ENCODE measurements around the gene NEURL3.

Gene NEURL3

GRCh38 chr2:96489261-96489660 lies 15.9 kb downstream of the NEURL3 start:
- no peak for TF ChIP-seq POLR2AphosphoS5 (IDR thresholded peaks at IDR 0.05; ENCODE audit: low read depth, low read length)
- no peak for TF ChIP-seq TAF1 (IDR thresholded peaks at IDR 0.05; ENCODE audit: borderline replicate concordance, insufficient read depth, low read length)
- TF ChIP-seq SIN3A (IDR thresholded peaks at IDR 0.05; ENCODE audit: borderline replicate concordance, insufficient read depth, low read length) = no peak
- no peak for TF ChIP-seq FOXP2 (optimal IDR thresholded peaks at IDR 0.05; ENCODE audit: borderline replicate concordance, extremely low read depth, extremely low read length, insufficient read depth)
- TF ChIP-seq REST (IDR thresholded peaks at IDR 0.05; ENCODE audit: insufficient read depth in 1 of 2, low read depth in 2 of 2, low read length in 2 of 2) = no peak

- no peak for TF ChIP-seq SIN3A (IDR thresholded peaks at IDR 0.05; ENCODE audit: borderline replicate concordance, insufficient read depth, low read length)
- no peak for TF ChIP-seq REST (IDR thresholded peaks at IDR 0.05; ENCODE audit: insufficient read depth in 1 of 2, low read depth in 2 of 2, low read length in 2 of 2)
- no peak for TF ChIP-seq FOXP2 (optimal IDR thresholded peaks at IDR 0.05; ENCODE audit: borderline replicate concordance, extremely low read depth, extremely low read length, insufficient read depth)
- TF ChIP-seq TAF1 (IDR thresholded peaks at IDR 0.05; ENCODE audit: borderline replicate concordance, insufficient read depth, low read length) = no peak
- TF ChIP-seq POLR2AphosphoS5 (IDR thresholded peaks at IDR 0.05; ENCODE audit: low read depth, low read length) = no peak
Measured at GRCh38 chr2:96486696-96487095, 18.5 kb downstream of the NEURL3 start.

GRCh38 chr2:96485751-96486651 lies 19.2 kb downstream of the NEURL3 start:
- TF ChIP-seq REST (IDR thresholded peaks at IDR 0.05; ENCODE audit: insufficient read depth in 1 of 2, low read depth in 2 of 2, low read length in 2 of 2) (no peak), FOXP2 (optimal IDR thresholded peaks at IDR 0.05; ENCODE audit: borderline replicate concordance, extremely low read depth, extremely low read length, insufficient read depth) (no peak), POLR2AphosphoS5 (IDR thresholded peaks at IDR 0.05; ENCODE audit: low read depth, low read length) (no peak), SIN3A (IDR thresholded peaks at IDR 0.05; ENCODE audit: borderline replicate concordance, insufficient read depth, low read length) (no peak), TAF1 (IDR thresholded peaks at IDR 0.05; ENCODE audit: borderline replicate concordance, insufficient read depth, low read length) (no peak)

- TF ChIP-seq POLR2AphosphoS5 (IDR thresholded peaks at IDR 0.05; ENCODE audit: low read depth, low read length) (no peak), REST (IDR thresholded peaks at IDR 0.05; ENCODE audit: insufficient read depth in 1 of 2, low read depth in 2 of 2, low read length in 2 of 2) (no peak), TAF1 (IDR thresholded peaks at IDR 0.05; ENCODE audit: borderline replicate concordance, insufficient read depth, low read length) (no peak), SIN3A (IDR thresholded peaks at IDR 0.05; ENCODE audit: borderline replicate concordance, insufficient read depth, low read length) (no peak), FOXP2 (optimal IDR thresholded peaks at IDR 0.05; ENCODE audit: borderline replicate concordance, extremely low read depth, extremely low read length, insufficient read depth) (no peak)
Measured at GRCh38 chr2:96485350-96485749, 19.8 kb downstream of the NEURL3 start.

Measured in PFSK-1 (cell line).